A172 (cell line): ENCODE data around the gene KREMEN1. TPM values are rescaled to one million over a fixed set of nuclear protein-coding genes. Genes with fewer than 3 reads are reported as not detected.

Experiments
- DNase-seq: peaks from one replicate; pipeline ENCODE4 v3.0.0-alpha.2; 2015; ENCODE audit warnings: low spot score
- total RNA-seq: library from RNA; depleted of rRNA; stranded (reverse); fragments of >200 nt; shearing (Covaris generic); gene quantifications from 2 replicates; pipeline ENCODE4 v1.2.3, GENCODE V29; 2014; rRNA removed

KREMEN1 gene
- total RNA-seq, 1 experiment from 2014 or later, result 2.1 TPM

DNA sequence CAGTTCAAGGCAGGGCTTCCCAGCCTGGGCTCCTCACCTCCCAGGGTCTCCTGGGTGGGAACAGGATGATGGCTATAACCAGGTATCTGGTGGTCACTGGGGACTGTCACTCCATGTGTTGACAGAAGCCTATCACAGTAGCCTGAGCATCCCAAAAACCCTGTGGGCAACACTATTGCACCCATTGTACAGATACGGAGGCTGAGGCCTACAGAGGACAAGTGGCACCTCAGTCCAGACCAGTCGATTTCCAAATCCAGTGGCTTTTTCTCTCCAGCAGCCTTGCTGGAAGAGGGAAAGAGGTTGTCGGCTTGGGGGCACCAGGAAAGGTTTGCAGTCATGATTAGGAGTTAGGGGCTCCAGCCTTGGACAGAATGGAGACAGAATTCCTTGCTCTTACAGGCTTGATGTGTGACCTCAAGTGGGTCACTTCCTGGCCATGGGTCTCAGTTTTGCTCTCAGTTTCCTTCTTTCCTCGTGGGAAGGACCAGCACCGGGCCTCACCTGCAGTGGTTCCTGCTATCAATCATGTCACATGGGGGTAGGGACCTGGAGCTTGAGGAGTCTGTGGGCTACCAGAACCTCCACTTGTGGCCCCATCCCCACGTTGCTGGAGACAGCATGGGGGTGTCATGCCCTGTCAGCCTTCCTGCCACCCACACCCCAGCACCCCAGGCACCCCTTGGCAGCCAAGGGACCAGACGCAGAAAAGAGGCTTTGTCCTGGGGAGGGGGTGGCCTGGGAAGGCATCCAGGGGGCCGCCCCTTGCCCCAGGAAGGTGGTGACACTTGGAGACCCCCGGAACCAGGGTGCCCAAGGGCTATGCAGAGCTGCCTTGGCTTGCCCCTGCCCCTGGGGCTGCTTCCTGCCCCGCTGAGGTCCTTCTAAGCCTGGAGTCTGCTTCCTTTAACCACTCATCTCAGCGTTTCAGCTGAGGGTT is 135.0 kb downstream of the KREMEN1 start:
- DNase-seq, result no peak

DNA sequence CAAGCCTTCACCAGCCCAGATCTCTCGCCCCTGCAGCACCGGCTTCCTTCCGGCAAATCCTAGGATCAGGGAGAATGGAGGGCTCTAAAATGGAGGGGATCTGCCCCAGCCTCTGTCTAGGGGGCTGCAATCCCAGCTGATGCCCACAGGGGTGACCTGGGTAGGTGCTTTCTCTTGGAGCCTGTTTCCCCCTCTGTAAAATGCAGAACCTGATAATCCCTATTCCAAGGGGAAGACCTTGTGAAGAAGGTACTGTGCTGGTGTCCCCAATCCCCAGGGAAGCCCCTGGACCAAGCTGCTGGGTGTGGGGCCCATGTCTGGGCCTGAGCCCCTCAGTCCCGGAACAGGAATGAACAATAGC is 135.6 kb downstream of the KREMEN1 start:
- DNase-seq, result no peak

DNA sequence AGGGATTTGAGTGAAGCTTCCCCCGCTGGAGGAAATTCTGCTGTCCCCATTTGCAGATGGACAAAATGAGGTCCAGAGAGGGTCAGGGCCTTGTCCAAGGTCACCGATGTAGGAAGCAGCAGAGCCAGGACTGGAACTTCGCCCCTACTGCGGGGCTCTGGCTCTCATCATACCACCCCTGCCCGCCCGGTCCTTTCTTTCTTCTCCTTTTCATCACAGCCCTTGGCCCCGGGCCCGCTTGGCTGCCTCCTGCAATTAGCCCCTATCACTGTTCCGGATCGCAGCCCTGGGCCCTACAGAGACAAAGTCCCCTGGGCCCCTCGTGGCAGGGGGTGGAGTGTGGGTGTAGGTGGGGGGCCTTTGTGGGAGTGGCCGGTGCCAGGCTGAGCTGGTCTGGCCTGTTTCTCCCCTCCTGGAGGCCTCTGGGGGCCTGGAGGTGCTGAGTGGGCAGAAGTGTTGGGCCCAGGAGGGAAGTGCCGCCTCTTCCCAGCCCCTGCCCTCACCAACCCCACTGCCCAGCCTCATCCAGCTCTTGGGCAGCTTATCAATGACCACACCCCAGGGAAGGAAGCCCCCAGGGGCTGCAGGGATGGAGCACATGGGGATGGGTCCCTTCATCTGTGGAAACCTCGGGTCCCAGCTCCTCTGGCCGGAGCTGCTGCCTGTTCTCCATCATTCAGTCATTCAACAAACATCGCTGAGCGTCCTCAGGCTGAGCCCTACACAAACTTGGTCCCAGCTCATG is 136.2 kb downstream of the KREMEN1 start:
- DNase-seq, result no peak

DNA sequence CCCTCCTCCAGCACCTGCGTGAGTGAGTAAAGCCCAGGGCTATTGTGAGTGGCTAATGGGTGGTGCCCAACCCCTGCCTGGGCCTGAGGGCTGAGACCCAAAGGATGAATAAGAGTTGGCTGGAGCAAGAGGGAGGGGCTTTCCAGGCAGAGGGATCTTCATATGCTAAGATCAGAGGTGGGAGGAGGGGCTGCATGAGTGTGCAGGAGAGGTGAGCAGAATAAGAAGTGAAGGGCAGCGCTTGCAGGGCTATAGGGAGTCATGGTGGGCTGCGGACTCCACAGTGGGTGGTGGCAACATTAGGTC is 136.7 kb downstream of the KREMEN1 start:
- no peak for DNase-seq

DNA sequence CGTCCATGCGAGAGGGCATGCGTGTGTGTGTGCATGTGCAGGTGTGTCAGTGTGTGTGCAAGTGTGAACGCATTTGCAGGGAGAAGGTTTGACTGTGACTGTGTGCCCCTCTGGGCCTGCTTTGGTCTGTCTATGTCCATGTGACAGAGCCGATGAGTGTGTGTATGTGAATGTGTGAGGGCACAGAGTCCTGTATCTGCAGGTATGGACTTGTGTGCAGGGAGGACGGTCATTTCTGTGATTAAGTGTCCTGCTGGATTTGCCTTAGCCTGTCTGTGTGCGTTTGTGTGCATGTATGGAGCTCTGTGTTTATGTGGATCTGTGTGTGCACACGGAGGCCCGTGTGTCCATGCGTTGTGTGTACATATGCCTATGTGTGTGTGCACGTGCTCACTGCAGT is 138.2 kb downstream of the KREMEN1 start:
- no peak for DNase-seq

DNA sequence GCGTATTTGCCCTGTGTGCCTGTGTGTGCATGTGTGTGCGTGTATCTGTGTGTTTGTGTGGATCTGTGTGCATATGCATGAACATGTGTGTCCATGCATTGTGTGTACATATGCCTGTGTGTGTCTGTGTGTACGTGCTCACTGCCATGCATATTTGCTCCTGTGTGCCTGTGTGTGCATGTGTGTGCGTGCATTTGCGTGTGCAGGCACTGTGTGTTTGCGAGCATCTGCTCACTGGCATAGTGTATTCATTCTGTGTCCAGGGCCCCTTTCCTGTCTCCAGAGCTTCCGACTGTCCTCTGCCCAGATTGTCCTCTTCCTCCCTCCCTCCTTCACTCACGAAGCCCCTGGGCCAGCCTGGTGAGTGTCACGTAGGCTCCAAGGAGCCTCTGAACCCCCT is 138.6 kb downstream of the KREMEN1 start:
- DNase-seq, result no peak

DNA sequence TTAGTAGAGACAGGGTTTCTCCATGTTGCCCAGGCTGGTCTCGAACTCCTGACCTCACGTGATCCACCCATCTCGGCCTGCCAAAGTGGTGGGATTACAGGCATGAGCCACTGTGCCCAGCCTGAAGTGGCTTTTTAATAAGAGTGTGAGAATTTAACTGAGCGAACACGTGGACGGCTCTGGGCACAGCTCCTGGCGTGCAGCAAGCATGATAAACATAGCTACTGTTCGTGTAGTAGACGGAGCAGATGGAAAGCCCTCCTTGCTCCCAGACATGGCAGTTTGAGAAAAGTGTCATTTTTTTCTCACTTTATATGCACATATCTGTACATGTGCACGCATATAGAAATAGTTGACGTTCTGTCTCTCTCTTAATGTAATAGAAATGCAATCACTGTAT is 139.9 kb downstream of the KREMEN1 start:
- no peak for DNase-seq

DNA sequence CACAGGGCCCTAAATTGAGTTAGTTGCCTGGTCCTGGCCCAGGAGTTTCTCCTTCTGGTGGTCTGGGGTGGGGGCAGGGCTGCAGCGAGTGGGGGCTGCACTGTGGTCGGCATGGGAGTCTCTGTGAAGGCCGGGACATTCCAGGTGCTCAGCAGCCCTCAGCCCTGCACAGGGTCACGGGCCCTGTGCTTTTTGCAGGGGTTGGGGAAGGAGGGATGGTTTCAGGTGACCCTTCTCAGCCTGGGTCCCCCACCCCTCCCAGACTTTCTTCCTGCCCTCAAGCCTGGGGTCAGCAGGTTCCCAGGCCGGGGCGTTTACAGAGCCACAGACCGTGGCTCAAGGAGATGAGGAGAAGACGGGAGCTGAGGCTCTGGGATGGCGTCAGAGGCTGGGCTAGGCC is 140.7 kb downstream of the KREMEN1 start:
- DNase-seq, result no peak

DNA sequence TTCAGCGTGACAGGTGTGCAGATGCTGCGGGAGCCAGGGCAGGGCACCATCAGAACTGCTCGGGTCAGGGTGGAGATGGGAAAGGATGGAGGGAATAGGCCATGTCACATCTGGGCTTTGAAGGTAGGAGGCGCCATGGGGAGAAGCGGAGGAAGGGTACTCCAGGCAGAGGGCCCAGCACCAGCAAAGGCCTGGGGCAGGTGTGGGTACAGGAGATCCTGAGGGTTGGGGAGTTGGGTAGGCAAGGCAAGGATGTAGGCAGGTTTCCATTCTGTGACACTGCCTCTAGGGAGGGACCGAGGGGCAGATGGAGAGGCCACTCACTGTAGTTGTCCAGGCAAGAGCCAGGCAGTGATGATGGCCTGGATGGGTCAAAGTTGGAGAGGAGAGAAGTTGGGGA is 141.4 kb downstream of the KREMEN1 start:
- DNase-seq, result no peak

DNA sequence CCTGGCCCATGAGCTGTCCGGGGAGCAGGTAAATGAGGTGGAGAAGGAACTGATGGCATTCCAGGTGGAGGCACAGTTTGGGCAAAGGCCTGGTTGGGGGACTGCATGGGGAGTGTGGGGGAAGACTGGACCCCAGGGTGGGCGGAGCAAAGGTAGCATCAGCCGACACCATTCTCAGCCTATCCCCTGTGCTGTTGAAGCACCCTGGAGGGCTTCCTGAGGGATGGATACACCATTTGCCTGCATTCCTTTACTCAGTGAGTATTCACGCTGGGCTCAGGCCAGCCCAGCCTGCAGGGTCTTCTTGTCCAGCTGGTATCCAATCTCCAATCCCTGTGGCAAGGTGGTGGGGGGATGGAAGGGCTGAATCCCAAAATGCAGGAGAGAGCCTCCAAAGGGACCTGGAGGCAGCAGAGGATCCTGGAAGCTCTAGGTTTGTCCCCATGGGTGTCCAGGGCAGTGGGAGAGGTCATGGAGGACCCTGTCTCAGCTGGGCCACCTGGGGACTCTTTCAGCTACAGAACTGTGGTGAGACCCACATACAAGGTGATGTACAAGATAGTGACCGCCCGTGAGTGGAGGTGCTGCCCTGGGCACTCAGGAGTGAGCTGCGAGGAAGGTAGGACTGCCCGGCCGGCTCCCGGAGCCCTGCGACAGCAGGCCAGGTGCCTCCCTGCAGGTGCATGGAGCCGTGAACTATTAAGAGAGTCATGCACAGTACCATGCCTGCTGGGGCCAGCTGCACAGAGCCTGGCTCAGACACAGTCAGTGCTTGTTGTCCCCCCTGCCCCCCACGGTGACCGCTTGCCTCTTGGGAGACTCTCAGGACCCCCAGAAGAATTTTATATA is 142.4 kb downstream of the KREMEN1 start:
- DNase-seq, result no peak

DNA sequence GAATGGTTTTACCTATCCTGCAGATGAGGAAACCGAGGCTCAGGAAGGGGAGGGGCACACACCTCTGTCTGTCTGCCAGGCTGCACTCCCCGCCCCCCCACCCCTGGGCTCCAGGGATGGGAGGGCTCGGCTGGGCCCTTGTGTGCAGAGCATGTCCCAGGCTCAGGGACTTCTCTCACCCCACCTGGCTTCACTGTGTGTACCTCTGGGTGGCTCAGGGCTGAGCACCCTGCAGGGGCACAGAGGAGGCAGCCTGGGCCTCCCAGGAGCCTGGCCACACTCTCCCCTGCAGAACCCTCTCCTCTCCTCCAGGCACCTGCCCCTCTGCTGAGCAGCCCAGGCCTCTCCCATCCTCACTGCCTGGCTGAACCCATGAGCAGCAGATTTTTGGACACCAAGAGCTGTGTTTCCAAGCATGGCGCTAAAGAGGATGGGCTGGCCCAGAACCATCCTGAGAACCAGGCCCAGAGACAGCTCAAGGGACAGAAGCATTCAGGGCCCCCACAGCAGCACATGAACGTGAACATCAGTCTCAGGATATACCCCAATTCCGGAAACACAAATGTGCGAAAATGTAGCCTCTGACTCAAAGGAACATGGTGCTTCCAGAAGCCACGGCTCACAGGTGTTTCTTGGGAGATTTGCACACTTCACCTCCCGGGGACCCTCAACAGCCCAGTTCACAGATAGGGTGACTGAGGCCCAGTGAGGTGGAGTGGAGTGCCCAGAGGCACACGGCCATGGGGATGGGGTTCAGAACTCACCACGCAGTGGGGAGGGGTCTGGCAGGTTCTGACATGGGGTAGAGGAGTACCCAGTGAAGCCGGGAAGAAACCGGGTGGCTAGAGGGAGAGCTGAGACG is 143.4 kb downstream of the KREMEN1 start:
- DNase-seq, result no peak

DNA sequence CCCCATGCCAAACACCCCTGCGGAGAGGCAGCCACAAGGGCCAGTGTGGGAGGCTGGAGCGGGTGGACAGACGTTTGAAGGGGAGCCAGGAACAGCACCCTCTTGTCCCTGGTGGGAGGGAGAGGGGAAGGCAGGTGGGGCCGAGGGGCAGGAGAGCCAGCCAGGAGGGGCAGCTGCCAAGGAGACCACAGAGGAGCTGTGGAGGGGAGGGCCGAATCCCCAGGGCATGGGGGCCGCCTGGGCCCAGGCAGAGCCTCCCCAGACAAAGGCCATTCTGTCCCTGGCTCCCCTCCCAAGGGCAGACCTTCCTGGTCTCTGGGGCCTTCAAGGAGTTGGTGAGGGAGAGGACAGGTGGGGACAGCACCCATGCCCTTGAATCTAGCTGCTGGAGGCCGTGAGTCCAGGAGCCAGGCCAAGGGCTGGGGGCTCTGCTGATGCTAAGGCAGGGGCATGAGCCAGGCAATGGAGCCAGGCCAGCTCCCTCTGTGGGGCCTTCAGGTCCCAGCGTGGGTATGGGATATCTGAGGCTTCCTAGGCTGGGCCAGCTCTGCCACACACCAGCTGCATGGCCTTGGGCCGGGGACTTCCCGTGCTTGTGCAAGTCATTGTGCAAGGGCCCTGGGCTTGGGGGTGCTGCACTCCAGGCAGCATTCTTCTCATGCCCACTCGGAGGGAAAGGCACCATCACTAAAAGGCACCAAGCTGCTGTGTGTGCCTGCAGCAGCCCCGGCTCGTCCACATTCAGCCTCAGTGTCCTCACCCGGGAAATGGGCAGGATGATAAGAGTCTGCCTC is 144.2 kb downstream of the KREMEN1 start:
- DNase-seq, result no peak

Other genes with a start within 250 kb of the KREMEN1 start
- 3.0 and 3.8 TPM in 2 replicates for gene ZNRF3, start 189.5 kb upstream of the KREMEN1 start, total RNA-seq
- not detected in 2 replicates for gene C22orf31, start 11.2 kb upstream of the KREMEN1 start, total RNA-seq
- gene EMID1, start 132.9 kb downstream of the KREMEN1 start, total RNA-seq, result 0.24 TPM in 1 of 2 replicates, not detected in the other
- 15.3 and 19.3 TPM in 2 replicates for gene RHBDD3, start 194.9 kb downstream of the KREMEN1 start, total RNA-seq
- 146 and 168 TPM in 2 replicates for gene EWSR1, start 195.2 kb downstream of the KREMEN1 start, total RNA-seq
- gene GAS2L1, start 233.6 kb downstream of the KREMEN1 start, total RNA-seq, result 27.5 and 32.1 TPM in 2 replicates
- not detected in 2 replicates for gene RASL10A, start 242.7 kb downstream of the KREMEN1 start, total RNA-seq